Mucosa of stomach (tissue), 1 donor: Measurements from ENCODE around the gene INHBA.

Experiments
- H3K27me3 ChIP-seq: one replicate; pipeline ENCODE4 v1.7.0; 2013; ENCODE audit warnings: mild to moderate bottlenecking, low read length; ENCODE audit not compliant: control insufficient read depth, insufficient read depth
- H3K36me3 ChIP-seq: one replicate; pipeline ENCODE4 v1.7.0; 2013; ENCODE audit warnings: low read length; ENCODE audit not compliant: control insufficient read depth, insufficient read depth
- H3K4me1 ChIP-seq: one replicate; pipeline ENCODE4 v1.7.0; 2013; ENCODE audit warnings: mild to moderate bottlenecking, low read length; ENCODE audit not compliant: control insufficient read depth, insufficient read depth
- H3K4me3 ChIP-seq: one replicate; pipeline ENCODE4 v1.7.0; 2013; ENCODE audit warnings: low read length
- H3K9ac ChIP-seq: one replicate; pipeline ENCODE4 v1.7.0; 2013; ENCODE audit warnings: mild to moderate bottlenecking, low read length, moderate library complexity
- H3K9me3 ChIP-seq: one replicate; pipeline ENCODE4 v1.7.0; 2013; ENCODE audit warnings: mild to moderate bottlenecking, low read length, moderate library complexity; ENCODE audit not compliant: control insufficient read depth
- donor health status: Pancreatic carcinoma.

Gene INHBA

GRCh38 chr7:41693150-41693997, 9.5 kb downstream of the INHBA start:
- peaks cover 6% of the 10 kb centered on the region for H3K27me3 ChIP-seq
- H3K4me1 ChIP-seq = peaks cover 11% of the 10 kb centered on the region
- no peak overlapping the region for H3K9ac ChIP-seq
- no peaks in the 10 kb centered on the region for H3K36me3 ChIP-seq
- H3K4me3 ChIP-seq = no peak overlapping the region
- H3K9me3 ChIP-seq = no peaks in the 10 kb centered on the region

- Histone ChIP-seq H3K27me3 (peaks cover 6% of the 10 kb centered on the region), H3K36me3 (no peaks in the 10 kb centered on the region), H3K4me1 (peaks cover 11% of the 10 kb centered on the region), H3K9me3 (no peaks in the 10 kb centered on the region), H3K9ac (no peak overlapping the region), H3K4me3 (no peak overlapping the region)
Observed at GRCh38 chr7:41692251-41692650, 10.6 kb downstream of the INHBA start.

- H3K9ac ChIP-seq = no peak overlapping the region
- no peaks in the 10 kb centered on the region for H3K36me3 ChIP-seq
- peaks cover 7% of the 10 kb centered on the region for H3K4me1 ChIP-seq
- peaks cover 5% of the 10 kb centered on the region for H3K27me3 ChIP-seq
- no peak overlapping the region for H3K4me3 ChIP-seq
- H3K9me3 ChIP-seq = no peaks in the 10 kb centered on the region
Observed at GRCh38 chr7:41691286-41692190, 11.4 kb downstream of the INHBA start.

- no peaks in the 10 kb centered on the region for H3K27me3 ChIP-seq
- H3K36me3 ChIP-seq = no peaks in the 10 kb centered on the region
- no peaks in the 10 kb centered on the region for H3K4me1 ChIP-seq
- no peak overlapping the region for H3K9ac ChIP-seq
- no peaks in the 10 kb centered on the region for H3K9me3 ChIP-seq
- no peak overlapping the region for H3K4me3 ChIP-seq
Observed at GRCh38 chr7:41689815-41690214, 13.1 kb downstream of the INHBA start.

GRCh38 chr7:41688906-41689305, 14.0 kb downstream of the INHBA start:
- Histone ChIP-seq H3K9me3 (no peaks in the 10 kb centered on the region), H3K9ac (no peak overlapping the region), H3K36me3 (no peaks in the 10 kb centered on the region), H3K27me3 (no peaks in the 10 kb centered on the region), H3K4me1 (no peaks in the 10 kb centered on the region), H3K4me3 (no peak overlapping the region)

GRCh38 chr7:41688012-41688625, 14.8 kb downstream of the INHBA start:
- Histone ChIP-seq H3K36me3 (no peaks in the 10 kb centered on the region), H3K4me3 (no peak overlapping the region), H3K9me3 (no peaks in the 10 kb centered on the region), H3K9ac (no peak overlapping the region), H3K4me1 (no peaks in the 10 kb centered on the region), H3K27me3 (no peaks in the 10 kb centered on the region)

- Histone ChIP-seq H3K4me1 (no peaks in the 10 kb centered on the region), H3K9me3 (no peaks in the 10 kb centered on the region), H3K36me3 (no peaks in the 10 kb centered on the region), H3K9ac (no peak overlapping the region), H3K27me3 (no peaks in the 10 kb centered on the region), H3K4me3 (no peak overlapping the region)
Observed at GRCh38 chr7:41685684-41686083, 17.2 kb downstream of the INHBA start.

GRCh38 chr7:41682422-41682821, 20.5 kb downstream of the INHBA start:
- H3K4me3 ChIP-seq = no peak overlapping the region

GRCh38 chr7:41679566-41679965, 23.3 kb downstream of the INHBA start:
- H3K27me3 ChIP-seq = no peaks in the 10 kb centered on the region
- H3K9ac ChIP-seq = no peak overlapping the region
- no peaks in the 10 kb centered on the region for H3K4me1 ChIP-seq
- H3K9me3 ChIP-seq = no peaks in the 10 kb centered on the region
- no peaks in the 10 kb centered on the region for H3K36me3 ChIP-seq
- no peak overlapping the region for H3K4me3 ChIP-seq

More at GRCh38 chr7:41682422-41682821, 20.5 kb downstream of the INHBA start:
- H3K27me3 ChIP-seq = no peaks in the 10 kb centered on the region
- no peaks in the 10 kb centered on the region for H3K9me3 ChIP-seq
- no peaks in the 10 kb centered on the region for H3K36me3 ChIP-seq
- no peaks in the 10 kb centered on the region for H3K4me1 ChIP-seq
- H3K9ac ChIP-seq = no peak overlapping the region

- no peaks in the 10 kb centered on the region for H3K27me3 ChIP-seq
- H3K4me3 ChIP-seq = no peak overlapping the region
- no peaks in the 10 kb centered on the region for H3K4me1 ChIP-seq
- H3K9me3 ChIP-seq = no peaks in the 10 kb centered on the region
- no peaks in the 10 kb centered on the region for H3K36me3 ChIP-seq
- no peak overlapping the region for H3K9ac ChIP-seq
Observed at GRCh38 chr7:41674505-41675023, 28.3 kb downstream of the INHBA start.

- Histone ChIP-seq H3K36me3 (no peaks in the 10 kb centered on the region), H3K9me3 (no peaks in the 10 kb centered on the region), H3K4me3 (no peak overlapping the region), H3K4me1 (no peaks in the 10 kb centered on the region), H3K27me3 (no peaks in the 10 kb centered on the region), H3K9ac (no peak overlapping the region)
Observed at GRCh38 chr7:41661596-41661995, 41.3 kb downstream of the INHBA start.
